ENCODE results near the gene C9orf40. TPM values are rescaled to one million over a fixed set of nuclear protein-coding genes. Genes with fewer than 3 reads are reported as not detected.

The C9orf40 gene
- total RNA-seq, 1 experiment from 2014 or later, result 3.4 TPM

DNA sequence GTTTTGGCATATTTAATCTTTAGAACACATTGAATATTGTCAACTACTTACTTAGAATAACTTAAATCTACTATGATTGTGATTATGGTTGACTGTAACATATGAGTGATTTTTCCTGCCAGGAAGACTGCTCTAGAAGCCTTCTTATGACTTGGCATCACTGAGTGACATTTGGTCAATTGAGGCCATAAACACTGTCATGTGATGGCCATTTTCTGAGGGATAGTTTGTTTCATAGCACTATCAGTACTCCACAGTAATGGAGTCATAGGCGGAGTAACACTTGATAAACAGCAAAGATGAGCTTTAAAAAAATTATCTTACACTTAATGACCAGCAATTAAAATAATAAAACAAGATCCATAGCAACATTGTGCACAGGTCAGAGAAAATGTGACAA lies 31.0 kb downstream of the C9orf40 start:
- TF ChIP-seq, protein P1, sequence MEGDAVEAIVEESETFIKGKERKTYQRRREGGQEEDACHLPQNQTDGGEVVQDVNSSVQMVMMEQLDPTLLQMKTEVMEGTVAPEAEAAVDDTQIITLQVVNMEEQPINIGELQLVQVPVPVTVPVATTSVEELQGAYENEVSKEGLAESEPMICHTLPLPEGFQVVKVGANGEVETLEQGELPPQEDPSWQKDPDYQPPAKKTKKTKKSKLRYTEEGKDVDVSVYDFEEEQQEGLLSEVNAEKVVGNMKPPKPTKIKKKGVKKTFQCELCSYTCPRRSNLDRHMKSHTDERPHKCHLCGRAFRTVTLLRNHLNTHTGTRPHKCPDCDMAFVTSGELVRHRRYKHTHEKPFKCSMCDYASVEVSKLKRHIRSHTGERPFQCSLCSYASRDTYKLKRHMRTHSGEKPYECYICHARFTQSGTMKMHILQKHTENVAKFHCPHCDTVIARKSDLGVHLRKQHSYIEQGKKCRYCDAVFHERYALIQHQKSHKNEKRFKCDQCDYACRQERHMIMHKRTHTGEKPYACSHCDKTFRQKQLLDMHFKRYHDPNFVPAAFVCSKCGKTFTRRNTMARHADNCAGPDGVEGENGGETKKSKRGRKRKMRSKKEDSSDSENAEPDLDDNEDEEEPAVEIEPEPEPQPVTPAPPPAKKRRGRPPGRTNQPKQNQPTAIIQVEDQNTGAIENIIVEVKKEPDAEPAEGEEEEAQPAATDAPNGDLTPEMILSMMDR (IDR thresholded peaks at IDR 0.05; ENCODE audit: unreplicated experiment), result no peak
- Mint-ChIP-seq H3K4me1 (ENCODE audit: low read depth, unreplicated experiment) (no peaks in the 10 kb centered on the region), H3K27me3 (ENCODE audit: unreplicated experiment) (no peaks in the 10 kb centered on the region), H3K9me3 (ENCODE audit: low read depth, unreplicated experiment) (no peaks in the 10 kb centered on the region), H3K27ac (ENCODE audit: unreplicated experiment) (no peak overlapping the region), H3K4me3 (ENCODE audit: low read depth, unreplicated experiment) (no peak overlapping the region), H3K36me3 (ENCODE audit: insufficient read depth, unreplicated experiment) (no peaks in the 10 kb centered on the region)
- BruUV-seq (replicated peaks), result no TSS peak
- DNase-seq, result no peak
- intact Hi-C loops (cut with micrococcal nuclease; ENCODE audit: unreplicated experiment), result loop anchor here (1.0 kb wide), 1 partner anchor 19 kb away; no protein-coding TSS in a partner anchor
- CTCF ChIA-PET, result no interaction called here

DNA sequence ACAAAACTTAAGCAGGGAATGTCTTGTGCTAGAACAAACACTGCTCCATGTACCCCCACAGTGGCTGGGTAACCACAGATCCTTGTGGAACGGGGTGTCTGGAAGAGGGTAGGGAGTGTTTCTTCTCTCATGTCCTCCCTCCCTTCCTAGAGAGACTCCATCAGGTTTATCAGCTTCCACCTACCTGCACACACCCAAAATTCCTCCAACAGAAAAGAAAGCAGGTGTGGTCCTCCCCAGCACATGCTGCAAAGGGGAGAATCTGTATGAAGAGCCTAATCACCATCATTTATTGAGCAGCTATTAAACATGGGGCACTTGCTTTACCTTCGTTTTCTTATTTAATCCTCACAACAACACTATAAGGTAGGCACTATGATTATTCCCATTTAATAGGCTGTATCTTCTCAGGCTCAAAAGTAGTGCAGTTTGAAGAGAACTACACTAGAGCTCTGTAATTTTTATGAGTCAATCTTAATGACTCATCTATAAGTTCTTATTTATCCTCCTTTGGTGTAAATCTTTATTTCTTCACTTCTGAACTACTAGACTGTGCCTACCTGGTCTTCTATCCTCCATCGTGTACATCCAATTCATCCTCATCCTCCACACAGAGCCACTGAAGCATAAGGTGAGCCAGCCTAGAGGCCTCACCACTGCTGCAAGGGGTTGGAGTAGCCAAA lies 31.6 kb downstream of the C9orf40 start:
- DNase-seq, result no peak
- Mint-ChIP-seq H3K27ac (ENCODE audit: unreplicated experiment) (no peak overlapping the region), H3K36me3 (ENCODE audit: insufficient read depth, unreplicated experiment) (no peaks in the 10 kb centered on the region), H3K9me3 (ENCODE audit: low read depth, unreplicated experiment) (no peaks in the 10 kb centered on the region), H3K27me3 (ENCODE audit: unreplicated experiment) (no peaks in the 10 kb centered on the region), H3K4me3 (ENCODE audit: low read depth, unreplicated experiment) (no peak overlapping the region), H3K4me1 (ENCODE audit: low read depth, unreplicated experiment) (no peaks in the 10 kb centered on the region)
- CTCF ChIA-PET, result no interaction called here
- TF ChIP-seq, protein P1 (IDR thresholded peaks at IDR 0.05; ENCODE audit: unreplicated experiment), result no peak
- no TSS peak for BruUV-seq (replicated peaks)
- intact Hi-C loops (cut with micrococcal nuclease; ENCODE audit: unreplicated experiment), result loop anchor here (1.0 kb wide), 1 partner anchor 19 kb away; no protein-coding TSS in a partner anchor

DNA sequence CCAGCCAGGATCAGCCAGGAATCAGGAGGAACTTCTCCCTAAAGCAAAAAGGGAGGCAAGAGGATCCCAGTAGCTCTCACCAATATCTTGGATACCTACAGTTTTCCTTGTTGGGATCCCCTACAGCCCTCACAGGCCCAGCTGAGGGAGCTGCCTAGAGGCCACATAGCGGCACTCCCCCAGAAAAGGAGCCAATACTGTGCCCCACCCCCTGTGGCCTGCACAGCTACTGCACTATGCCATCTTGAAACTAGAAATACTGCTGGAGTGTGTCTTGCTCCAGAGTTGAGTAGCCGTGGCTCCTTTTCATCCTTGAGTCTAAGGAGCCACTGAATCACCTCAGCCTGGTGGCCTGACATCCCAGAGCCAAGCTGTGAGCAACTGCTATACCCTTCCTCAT lies 42.7 kb downstream of the C9orf40 start:
- Mint-ChIP-seq H3K36me3 (ENCODE audit: insufficient read depth, unreplicated experiment) (no peaks in the 10 kb centered on the region), H3K27ac (ENCODE audit: unreplicated experiment) (no peak overlapping the region), H3K4me3 (ENCODE audit: low read depth, unreplicated experiment) (no peak overlapping the region), H3K9me3 (ENCODE audit: low read depth, unreplicated experiment) (no peaks in the 10 kb centered on the region), H3K4me1 (ENCODE audit: low read depth, unreplicated experiment) (no peaks in the 10 kb centered on the region), H3K27me3 (ENCODE audit: unreplicated experiment) (no peaks in the 10 kb centered on the region)
- intact Hi-C loops (cut with micrococcal nuclease; ENCODE audit: unreplicated experiment), result no loop called here
- TF ChIP-seq, protein P1 (IDR thresholded peaks at IDR 0.05; ENCODE audit: unreplicated experiment), result no peak
- DNase-seq, result no peak
- no TSS peak for BruUV-seq (replicated peaks)
- CTCF ChIA-PET, result no interaction called here

DNA sequence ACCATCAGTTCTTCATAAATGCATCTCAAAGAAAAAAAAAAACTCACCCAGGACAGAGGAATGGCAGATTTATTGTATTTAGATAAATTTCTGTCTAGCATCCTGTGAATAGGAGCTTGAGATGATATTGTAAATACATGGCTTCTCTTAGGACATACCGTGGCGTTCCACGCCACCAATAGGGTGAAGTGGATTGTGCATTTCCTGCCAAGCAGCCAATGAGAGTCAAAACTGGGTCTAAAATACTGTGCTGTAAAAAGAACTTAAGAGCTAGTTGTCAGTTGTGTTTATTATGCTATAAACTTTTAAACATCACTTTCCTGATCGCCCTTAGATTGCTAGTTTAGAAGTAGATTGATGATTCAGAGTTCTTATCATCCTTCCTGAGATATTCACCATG lies 44.0 kb downstream of the C9orf40 start:
- Mint-ChIP-seq H3K4me1 (ENCODE audit: low read depth, unreplicated experiment) (no peaks in the 10 kb centered on the region), H3K4me3 (ENCODE audit: low read depth, unreplicated experiment) (no peak overlapping the region), H3K27ac (ENCODE audit: unreplicated experiment) (no peak overlapping the region), H3K9me3 (ENCODE audit: low read depth, unreplicated experiment) (no peaks in the 10 kb centered on the region), H3K36me3 (ENCODE audit: insufficient read depth, unreplicated experiment) (no peaks in the 10 kb centered on the region), H3K27me3 (ENCODE audit: unreplicated experiment) (no peaks in the 10 kb centered on the region)
- intact Hi-C loops (cut with micrococcal nuclease; ENCODE audit: unreplicated experiment), result no loop called here
- DNase-seq, result no peak
- TF ChIP-seq, protein P1 (IDR thresholded peaks at IDR 0.05; ENCODE audit: unreplicated experiment), result no peak
- CTCF ChIA-PET, result no interaction called here
- BruUV-seq (replicated peaks), result no TSS peak
